GM06990 (cell line): ENCODE results near the gene RGS19.

Experiments
- DNase-seq: peaks from one replicate; pipeline ENCODE4 v3.0.0-alpha.2; 2011; ENCODE audit not compliant: insufficient read length; ENCODE audit errors: extremely low read depth
- H3K27me3 ChIP-seq: replicated peaks from 2 replicates; pipeline ENCODE4 v1.6.0; 2011; ENCODE audit warnings: low read length; ENCODE audit not compliant: control insufficient read depth, insufficient read depth
- H3K36me3 ChIP-seq: 2 replicates; pipeline ENCODE4 v1.5.1; 2011; ENCODE audit warnings: low read length; ENCODE audit not compliant: control insufficient read depth, insufficient read depth
- H3K4me3 ChIP-seq: replicated peaks from 2 replicates; pipeline ENCODE4 v1.5.1; 2011; ENCODE audit warnings: low read depth, mild to moderate bottlenecking, control low read depth, low read length
- CTCF ChIP-seq: IDR thresholded peaks from 2 replicates; pipeline ENCODE4 v1.5.1; 2011; ENCODE audit warnings: low read length, control low read depth, mild to moderate bottlenecking, inconsistent platforms; ENCODE audit not compliant: insufficient read depth, poor library complexity, severe bottlenecking

The RGS19 gene

GRCh38 chr20:64047968-64048401 is 31.3 kb downstream of the RGS19 start:
- H3K36me3 ChIP-seq, result no peaks in the 10 kb centered on the region
- no peak for TF ChIP-seq CTCF
- no peak overlapping the region for H3K4me3 ChIP-seq
- DNase-seq, result no peak
- no peaks in the 10 kb centered on the region; the same call in 1 of the 2 replicates for H3K27me3 ChIP-seq

GRCh38 chr20:64047046-64047389 is 32.3 kb downstream of the RGS19 start:
- DNase-seq, result no peak
- no peaks in the 10 kb centered on the region for H3K36me3 ChIP-seq
- no peak overlapping the region for H3K4me3 ChIP-seq
- no peak for TF ChIP-seq CTCF
- H3K27me3 ChIP-seq, result no peaks in the 10 kb centered on the region; the same call in 1 of the 2 replicates

- no peak for DNase-seq
- TF ChIP-seq CTCF, result no peak
- H3K4me3 ChIP-seq, result no peak overlapping the region
- no peaks in the 10 kb centered on the region; the same call in 1 of the 2 replicates for H3K27me3 ChIP-seq
- no peaks in the 10 kb centered on the region for H3K36me3 ChIP-seq
Observed at GRCh38 chr20:64045346-64046011, 33.8 kb downstream of the RGS19 start.

- Histone ChIP-seq H3K4me3 (no peak overlapping the region), H3K36me3 (no peaks in the 10 kb centered on the region), H3K27me3 (no peaks in the 10 kb centered on the region; the same call in 1 of the 2 replicates)
- no peak for DNase-seq
- no peak for TF ChIP-seq CTCF
Observed at GRCh38 chr20:64044484-64045247, 34.7 kb downstream of the RGS19 start.

- TF ChIP-seq CTCF, result no peak
- Histone ChIP-seq H3K36me3 (no peaks in the 10 kb centered on the region), H3K4me3 (no peak overlapping the region), H3K27me3 (no peaks in the 10 kb centered on the region; the same call in 1 of the 2 replicates)
- no peak for DNase-seq
Observed at GRCh38 chr20:64043768-64044167, 35.5 kb downstream of the RGS19 start.
